Urothelium cell line (cell line): ENCODE results near the gene MFRP.

ENCODE experiments used
- DNase-seq: peaks from one replicate; pipeline ENCODE4 v3.0.0; 2011; ENCODE audit warnings: low spot score, mixed read lengths
- FAIRE-seq: peaks from 2 replicates; lab custom pipeline; 2011; peaks lifted over from hg19 to GRCh38; lab: Jason Lieb, UNC

The MFRP gene

DNA sequence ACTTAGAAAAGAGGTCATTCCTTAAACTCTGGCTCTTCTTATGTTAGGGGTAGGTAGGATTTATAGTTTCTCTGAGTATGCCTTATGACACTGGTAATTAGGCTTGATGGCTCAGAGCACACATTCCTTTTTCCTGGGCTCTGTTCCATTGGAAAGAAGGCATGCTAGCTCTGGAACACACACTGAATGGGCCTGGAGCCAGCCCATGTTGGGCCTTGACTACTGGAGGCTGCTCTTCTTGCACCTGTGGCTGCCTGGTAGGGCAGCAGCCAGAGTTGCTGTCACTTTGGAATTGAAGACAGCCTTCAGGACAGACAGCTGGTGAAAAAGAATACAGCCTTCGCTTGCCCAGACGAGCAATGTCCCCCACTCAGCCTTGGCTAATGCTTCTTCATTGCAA is 47.8 kb downstream of the MFRP start:
- FAIRE-seq (no peak), DNase-seq (no peak)

DNA sequence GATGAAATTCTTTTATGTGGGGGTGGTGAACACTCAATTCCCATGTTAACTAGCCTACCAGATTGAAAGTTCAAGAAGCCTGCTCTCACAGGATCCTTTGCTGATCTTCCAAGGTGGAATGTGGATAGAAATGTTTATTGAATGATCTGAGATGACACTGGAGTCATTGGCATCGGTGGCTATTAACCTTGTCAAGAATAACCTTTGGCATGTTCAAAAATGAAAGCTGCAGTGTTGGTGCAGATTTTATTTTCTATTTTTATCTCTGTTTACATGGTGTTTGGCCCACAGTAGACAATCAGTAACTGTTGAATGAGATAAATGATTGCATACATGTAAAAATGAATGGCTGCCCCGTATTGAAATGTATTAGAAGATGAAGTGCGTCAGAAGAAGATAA is 48.6 kb downstream of the MFRP start:
- FAIRE-seq: no peak
- DNase-seq: no peak

DNA sequence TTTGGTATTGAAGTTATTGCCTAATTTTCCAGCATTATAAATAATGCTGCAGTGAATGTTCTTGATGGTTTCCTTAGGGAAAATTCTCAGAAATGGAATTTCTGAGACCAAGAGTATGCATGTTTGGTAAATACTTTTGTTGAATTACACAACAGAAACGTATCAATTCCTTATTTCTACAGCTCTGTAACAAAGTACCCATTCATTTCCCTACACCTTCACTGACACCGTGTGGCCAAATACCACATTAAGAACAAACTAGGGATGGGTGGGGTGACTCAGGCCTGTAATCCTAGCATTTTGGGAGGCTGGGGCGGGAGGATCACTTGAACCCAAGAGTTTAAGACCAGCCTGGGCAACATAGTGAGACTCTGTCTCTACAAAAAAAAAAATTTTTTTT is 51.3 kb downstream of the MFRP start:
- FAIRE-seq (no peak), DNase-seq (no peak)

- FAIRE-seq (no peak), DNase-seq (no peak)
Measured at GRCh38 chr11:119293461-119293860, 53.0 kb downstream of the MFRP start.

- DNase-seq: no peak
- FAIRE-seq: no peak
Measured at GRCh38 chr11:119290894-119291497, 55.5 kb downstream of the MFRP start.
